IPS-NIHi11 (cell line): ENCODE results near the gene ZNF66.
"Not testable (repeated sequence)": the region's sequence is repeated elsewhere in the genome, so short reads cannot be mapped to it uniquely, and the experiment has no call there.

ENCODE experiments used
- DNase-seq: peaks from one replicate; pipeline ENCODE4 v3.0.0; 2012; ENCODE audit warnings: mixed read lengths, low spot score

The ZNF66 gene

DNA sequence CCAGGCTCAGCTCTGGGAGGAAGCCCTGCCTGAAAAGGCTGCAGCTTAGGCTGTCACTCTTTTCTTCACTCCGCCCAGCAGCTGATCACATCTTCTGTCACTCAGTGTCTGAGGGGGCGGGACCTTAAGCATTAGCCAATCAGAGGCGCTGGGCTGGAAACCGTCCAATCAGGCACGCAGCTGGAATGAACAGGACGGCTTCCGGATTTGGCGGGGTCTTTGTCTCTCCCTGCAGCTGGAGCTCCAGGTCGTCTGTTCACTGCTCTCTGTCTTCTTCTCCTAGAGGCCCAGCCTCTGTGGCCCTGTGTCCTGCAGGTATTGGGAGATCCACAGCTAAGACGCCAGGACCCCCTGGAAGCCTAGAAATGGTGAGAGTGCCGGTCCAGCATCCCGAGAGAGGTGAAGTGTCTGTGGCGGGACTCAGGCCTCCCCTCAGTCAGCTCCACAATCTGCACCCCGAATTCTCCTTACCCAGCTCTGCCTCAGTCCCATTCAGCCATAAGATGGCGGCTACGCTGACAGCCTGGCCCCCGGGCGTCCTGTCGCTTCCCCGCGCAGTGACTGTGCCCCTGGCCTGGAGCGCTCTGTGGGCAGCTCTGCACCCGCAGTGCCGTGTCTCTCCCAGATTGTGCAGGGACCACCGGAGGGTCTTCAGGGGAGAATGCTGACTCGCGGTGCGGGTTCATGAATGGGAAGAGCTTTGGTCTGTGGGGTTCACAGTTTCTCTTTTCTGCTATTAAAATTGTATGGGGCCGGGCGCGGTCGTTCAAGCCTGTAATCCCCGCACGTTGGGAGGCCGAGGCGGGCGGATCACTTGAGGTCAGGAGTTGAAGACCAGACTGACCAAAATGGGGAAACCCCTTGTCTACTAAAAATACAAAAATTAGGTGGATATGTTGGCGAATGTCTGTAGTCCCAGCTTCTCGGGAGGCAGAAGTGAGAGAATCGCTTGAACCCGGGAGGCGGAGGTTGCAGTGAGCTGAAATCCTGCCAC, at the start of gene ZNF66:
Gene ZNF66, plus strand, starts transcription at position 222 of the 994 bp plus-strand sequence. Its CDS starts 144 bp downstream, at position 366.
- peak; percentile 89 for DNase-seq

DNA sequence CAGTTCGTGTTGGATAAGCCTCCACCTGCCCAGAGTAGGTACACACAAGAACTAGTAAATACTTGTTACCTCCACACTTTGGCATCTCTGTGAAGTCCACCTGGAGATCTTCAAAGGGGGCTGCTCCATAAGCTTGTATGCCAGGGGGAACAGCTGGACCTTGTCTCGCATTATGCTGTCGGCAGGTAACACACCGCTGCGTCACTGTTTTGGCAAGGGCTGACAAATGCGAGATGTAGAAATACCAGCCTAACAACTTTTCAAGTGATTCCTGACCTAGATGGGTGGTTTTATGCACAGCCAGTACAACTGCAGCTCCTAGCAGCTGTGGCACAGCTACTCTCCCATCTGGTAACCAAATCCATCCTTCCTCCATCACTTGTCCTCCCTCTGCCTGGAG, 25.9 kb upstream of the ZNF66 start:
- DNase-seq, result not testable (repeated sequence)

DNA sequence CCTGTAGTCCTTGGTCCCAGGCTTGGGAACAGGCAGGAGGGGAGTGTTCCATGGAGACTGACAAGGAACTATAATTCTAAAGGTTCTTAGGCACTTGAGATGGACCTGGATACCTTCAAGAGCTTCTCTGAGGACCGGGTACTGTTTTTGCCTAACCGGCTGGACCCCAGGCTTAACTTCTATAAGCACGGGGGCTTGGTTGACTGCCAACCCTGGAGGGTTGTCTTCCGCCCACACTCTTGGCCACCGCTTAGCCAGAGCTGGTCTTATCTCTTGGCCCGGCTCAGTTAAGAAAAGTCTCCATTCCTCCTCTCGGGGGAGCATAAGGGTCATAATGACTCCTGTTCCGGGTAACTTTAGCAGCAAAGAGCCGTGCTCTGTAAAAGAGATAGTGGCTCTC, 23.8 kb upstream of the ZNF66 start:
- DNase-seq, result not testable (repeated sequence)

- not testable (repeated sequence) for DNase-seq
Observed at GRCh38 chr19:20769225-20769736, 6.8 kb upstream of the ZNF66 start.

DNA sequence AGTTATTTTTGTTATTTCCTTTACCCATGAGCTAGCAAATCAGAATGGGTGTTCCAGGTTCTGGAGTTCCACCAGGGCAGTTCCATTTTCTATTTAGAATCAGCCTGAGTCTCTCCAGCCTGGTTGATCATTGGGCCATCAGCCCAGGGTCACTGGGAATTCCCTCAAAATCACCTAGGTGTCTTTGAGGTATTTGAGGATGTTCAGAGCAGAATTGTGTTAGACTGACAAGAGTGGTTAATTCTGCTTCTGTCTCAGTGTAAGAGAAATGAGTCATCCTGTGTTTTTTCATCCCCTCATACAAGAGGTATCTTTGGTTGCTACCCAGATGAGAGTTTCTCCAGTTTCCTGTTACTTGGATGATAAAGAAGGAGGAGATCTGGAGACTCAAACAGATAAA, 11.7 kb downstream of the ZNF66 start:
- no peak for DNase-seq

DNA sequence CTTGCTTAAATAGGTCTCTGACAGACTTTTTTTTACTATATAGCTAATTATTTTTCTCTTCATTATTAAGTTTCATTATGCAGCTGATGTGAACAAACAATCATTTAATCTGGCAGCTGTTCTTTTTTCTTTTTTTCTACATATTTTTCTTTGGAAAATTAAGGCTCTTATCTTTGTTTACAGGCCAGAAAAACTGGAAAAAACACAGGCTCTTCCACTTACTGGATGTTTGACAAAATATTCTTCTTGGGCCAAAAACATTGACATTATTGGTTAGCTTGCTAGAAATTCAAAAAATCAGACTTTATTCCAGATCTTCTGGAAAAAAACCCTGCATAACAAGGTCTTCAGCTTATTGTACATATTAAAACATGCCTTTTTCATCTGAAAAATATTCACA, 15.7 kb downstream of the ZNF66 start:
- no peak for DNase-seq

- DNase-seq, result not testable (repeated sequence)
Observed at GRCh38 chr19:20806311-20807262, 30.5 kb downstream of the ZNF66 start.

DNA sequence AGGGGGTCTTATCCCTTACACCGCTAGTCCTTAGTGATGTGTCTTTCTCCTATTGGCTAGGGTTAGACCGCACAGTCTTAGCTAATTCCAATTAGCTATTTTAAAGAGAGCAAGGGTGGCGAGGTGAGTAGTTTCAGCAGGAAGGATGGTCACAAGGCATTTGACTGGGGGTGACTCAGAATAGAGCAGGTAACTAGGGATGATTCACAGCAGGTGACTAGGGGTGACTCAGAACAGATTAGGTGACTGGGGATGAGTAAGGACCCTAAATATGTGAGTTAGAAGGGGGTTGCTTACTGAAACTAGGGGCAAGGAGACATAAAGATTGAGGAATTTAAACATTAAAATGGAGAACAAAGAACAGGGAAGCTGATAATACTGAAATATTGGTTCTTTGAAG, 64.3 kb downstream of the ZNF66 start:
- DNase-seq, result no peak
